Large intestine (tissue), 3 donors: Measurements from ENCODE around the gene ARL15. TPM values are rescaled to one million over a fixed set of nuclear protein-coding genes. Genes with fewer than 3 reads are reported as not detected.
A peak's percentile ranks its signal among the peaks of the same experiment; 100 is the strongest.

Experiments
- DNase-seq, 2 donors: peaks; one replicate each; pipeline versions ENCODE4 v3.0.0 to v3.0.0-alpha.2; 2013
- H3K27ac ChIP-seq: one replicate; pipeline ENCODE4 v1.5.1; 2013; ENCODE audit warnings: low read length
- H3K27me3 ChIP-seq: 2 replicates; pipeline ENCODE4 v1.6.1; 2013; ENCODE audit warnings: low read length; ENCODE audit not compliant: control insufficient read depth, insufficient read depth
- H3K36me3 ChIP-seq: 2 replicates; pipeline ENCODE4 v1.6.1; 2013; ENCODE audit warnings: low read length; ENCODE audit not compliant: control insufficient read depth, insufficient read depth
- H3K4me1 ChIP-seq: one replicate; pipeline ENCODE4 v1.6.1; 2013; ENCODE audit warnings: low read length; ENCODE audit not compliant: control insufficient read depth, insufficient read depth
- H3K4me3 ChIP-seq: one replicate; pipeline ENCODE4 v1.5.1; 2013; ENCODE audit warnings: low read length
- H3K9me3 ChIP-seq: one replicate; pipeline ENCODE4 v1.6.1; 2013; ENCODE audit warnings: mild to moderate bottlenecking, low read depth, low read length, moderate library complexity; ENCODE audit not compliant: control insufficient read depth
- WGBS: methylation state at CpG from one replicate; pipeline ENCODE4 v1.1.5; 2013; ENCODE audit warnings: low lambda C conversion rate; ENCODE audit not compliant: insufficient coverage; 5-methylcytosine and 5-hydroxymethylcytosine counted together
- polyA plus RNA-seq: library from polyadenylated mRNA; unstranded; fragments of 120-200 nt; gene quantifications from one replicate; pipeline ENCODE4 v1.2.1, GENCODE V29; 2013

ARL15 gene
- polyA plus RNA-seq, 1 donor: 41.5 TPM

GRCh38 chr5:54288568-54289217, 21.7 kb downstream of the ARL15 start:
- DNase-seq: no peak
- Histone ChIP-seq H3K4me3 (no peak overlapping the region), H3K36me3 (no peaks in the 10 kb centered on the region), H3K9me3 (no peaks in the 10 kb centered on the region), H3K27ac (no peak overlapping the region), H3K4me1 (peaks cover 17% of the 10 kb centered on the region), H3K27me3 (no peaks in the 10 kb centered on the region)
- WGBS: no CpG with 5 or more reads among the region's 5 CpGs

DNA sequence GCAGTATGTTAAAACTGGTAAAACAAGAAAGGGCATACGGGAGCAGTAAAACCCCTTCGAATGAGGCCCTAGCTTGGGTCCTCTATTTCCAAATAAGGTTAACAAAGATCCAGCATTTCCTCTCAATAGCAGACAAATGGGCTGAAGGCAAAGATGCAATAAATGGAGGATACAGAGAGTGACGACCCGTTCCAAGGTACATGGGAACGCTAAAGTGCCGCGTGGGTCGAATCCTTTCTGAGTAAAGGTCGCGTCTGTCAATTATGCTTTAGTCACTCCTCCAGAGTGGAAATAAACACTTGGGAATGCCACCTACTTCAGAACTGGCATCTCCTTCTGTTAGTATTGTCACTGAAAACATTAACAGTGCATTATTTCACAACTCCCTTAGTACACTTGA, 24.7 kb downstream of the ARL15 start:
- H3K36me3 ChIP-seq: no peaks in the 10 kb centered on the region
- no peaks in the 10 kb centered on the region for H3K27me3 ChIP-seq
- peak; percentile 73 to 87 for DNase-seq
- peaks cover 35% of the 10 kb centered on the region for H3K4me1 ChIP-seq
- 0% methylated on average over 1 of the region's 10 CpGs for WGBS
- H3K9me3 ChIP-seq: no peaks in the 10 kb centered on the region
- H3K4me3 ChIP-seq: no peak overlapping the region
- peak overlapping the region; percentile 73 for H3K27ac ChIP-seq

DNA sequence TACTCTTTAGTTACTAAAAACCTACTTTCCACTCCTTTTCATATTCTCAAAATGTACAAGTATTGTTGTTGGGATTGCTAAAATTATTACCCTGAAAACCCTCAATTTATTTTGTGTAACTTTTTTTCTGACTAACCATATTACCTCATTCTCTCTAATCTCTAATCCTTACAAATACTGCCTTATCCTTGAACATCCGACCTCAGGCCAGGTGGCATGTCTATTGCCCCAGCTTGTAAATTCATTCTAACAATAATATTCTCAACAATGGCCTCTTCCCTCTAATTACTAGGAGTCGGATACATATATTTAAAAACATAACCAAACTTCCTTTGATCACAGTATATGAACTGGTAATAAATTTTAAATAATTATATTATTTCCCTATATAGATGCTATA, 25.8 kb downstream of the ARL15 start:
- no peaks in the 10 kb centered on the region for H3K27me3 ChIP-seq
- peak in 1 of 2 donors; percentile 61 for DNase-seq
- H3K4me1 ChIP-seq: peaks cover 35% of the 10 kb centered on the region
- no peak overlapping the region for H3K4me3 ChIP-seq
- peak overlapping the region; percentile 73 for H3K27ac ChIP-seq
- H3K9me3 ChIP-seq: no peaks in the 10 kb centered on the region
- WGBS: 27% methylated on average over 2 of the region's 2 CpGs
- H3K36me3 ChIP-seq: peaks cover 3% of the 10 kb centered on the region

GRCh38 chr5:54282876-54283275, 27.5 kb downstream of the ARL15 start:
- H3K4me1 ChIP-seq: peaks cover 37% of the 10 kb centered on the region
- 100% methylated on average over 1 of the region's 3 CpGs for WGBS
- no peaks in the 10 kb centered on the region for H3K9me3 ChIP-seq
- DNase-seq: no peak
- peak overlapping the region; percentile 92 for H3K27ac ChIP-seq
- H3K27me3 ChIP-seq: no peaks in the 10 kb centered on the region
- H3K4me3 ChIP-seq: no peak overlapping the region
- peaks cover 3% of the 10 kb centered on the region for H3K36me3 ChIP-seq

- H3K4me3 ChIP-seq: no peak overlapping the region
- WGBS: 67% methylated on average over 1 of the region's 3 CpGs
- H3K27me3 ChIP-seq: no peaks in the 10 kb centered on the region
- DNase-seq: peak; percentile 40 to 76
- H3K27ac ChIP-seq: peak overlapping the region; percentile 92
- peaks cover 37% of the 10 kb centered on the region for H3K4me1 ChIP-seq
- peaks cover 3% of the 10 kb centered on the region for H3K36me3 ChIP-seq
- H3K9me3 ChIP-seq: no peaks in the 10 kb centered on the region
Observed at GRCh38 chr5:54281960-54282692, 28.2 kb downstream of the ARL15 start.

- WGBS: no CpG with 5 or more reads among the region's 3 CpGs
- Histone ChIP-seq H3K4me1 (peaks cover 27% of the 10 kb centered on the region), H3K27ac (no peak overlapping the region), H3K4me3 (no peak overlapping the region), H3K27me3 (no peaks in the 10 kb centered on the region), H3K36me3 (peaks cover 3% of the 10 kb centered on the region), H3K9me3 (no peaks in the 10 kb centered on the region)
- no peak for DNase-seq
Observed at GRCh38 chr5:54279960-54280359, 30.4 kb downstream of the ARL15 start.

DNA sequence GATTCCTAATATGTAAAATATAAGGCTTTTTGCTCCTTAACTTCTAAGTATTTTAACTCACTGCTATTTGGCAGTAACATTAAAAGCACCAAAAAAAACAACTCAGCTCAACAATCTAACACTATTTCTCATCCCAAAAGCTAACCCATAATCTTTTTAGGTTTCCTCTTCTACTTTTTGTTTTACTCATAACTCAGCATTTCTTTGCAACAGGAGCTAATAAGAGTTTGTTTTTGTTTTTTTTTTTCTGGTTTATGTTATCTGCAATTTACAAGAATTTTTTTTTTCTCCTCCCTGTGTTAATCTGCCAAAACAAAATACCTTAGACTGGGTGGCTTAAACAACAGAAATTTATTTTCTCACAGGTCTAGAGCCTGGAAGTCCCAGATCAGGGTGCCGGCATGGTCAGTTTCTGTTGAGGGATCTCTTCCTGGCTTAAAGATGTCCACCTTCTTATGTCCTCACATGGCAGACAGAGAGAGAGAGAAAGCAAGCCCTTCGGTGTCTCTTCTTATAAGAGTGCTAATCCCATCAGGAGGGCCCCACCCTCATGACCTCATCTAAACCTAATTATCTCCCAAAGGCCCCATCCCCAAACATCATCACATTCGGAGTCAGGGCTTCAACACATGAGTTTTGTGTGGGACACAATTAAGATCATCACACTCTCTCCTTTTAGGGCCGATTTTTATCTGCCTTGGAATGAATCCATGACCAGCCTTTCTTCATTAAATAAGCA, 31.2 kb downstream of the ARL15 start:
- Histone ChIP-seq H3K27me3 (no peaks in the 10 kb centered on the region), H3K4me3 (no peak overlapping the region), H3K4me1 (peaks cover 25% of the 10 kb centered on the region), H3K36me3 (peaks cover 3% of the 10 kb centered on the region), H3K9me3 (no peaks in the 10 kb centered on the region), H3K27ac (peak overlapping the region; percentile 7)
- no peak for DNase-seq
- WGBS: no CpG with 5 or more reads among the region's 4 CpGs

DNA sequence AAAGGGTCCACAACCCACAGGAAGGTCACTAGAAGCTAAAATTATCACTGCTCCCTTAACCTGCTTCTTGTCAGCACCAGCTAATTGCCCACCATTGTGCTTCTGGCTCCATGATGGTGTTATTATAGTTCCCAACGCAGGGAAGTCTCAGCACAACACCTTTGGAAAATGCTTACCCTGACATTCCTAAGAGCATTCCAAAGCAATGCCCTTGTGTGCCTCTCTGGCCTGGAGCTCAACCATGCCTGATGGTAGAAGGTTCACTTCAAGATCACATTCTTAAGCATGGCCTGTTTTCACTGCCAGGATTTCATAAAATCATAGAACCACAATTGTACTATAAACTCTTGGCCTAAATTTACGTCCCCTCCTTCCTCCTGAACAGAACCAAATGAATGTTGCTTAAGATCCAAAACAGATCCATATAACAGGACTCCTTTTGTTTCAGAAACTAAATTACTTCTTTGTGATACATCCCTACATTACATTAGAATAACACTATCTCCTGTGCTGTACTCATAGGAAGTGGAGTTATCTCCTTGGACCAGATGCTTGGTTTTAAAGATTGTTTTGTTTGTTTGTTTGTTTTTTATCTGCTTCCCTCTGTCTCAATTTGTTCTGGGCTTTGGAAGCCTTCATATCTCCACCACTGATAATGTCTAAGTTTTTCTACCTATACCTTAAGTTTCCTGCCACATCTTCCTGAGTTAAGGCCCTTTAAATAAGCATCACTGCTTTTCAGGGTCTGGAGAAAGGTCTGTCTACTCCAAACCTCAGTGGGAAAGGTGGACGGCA, 32.1 kb downstream of the ARL15 start:
- 70% methylated on average over 1 of the region's 3 CpGs for WGBS
- H3K4me3 ChIP-seq: no peak overlapping the region
- H3K4me1 ChIP-seq: peaks cover 26% of the 10 kb centered on the region
- H3K27me3 ChIP-seq: no peaks in the 10 kb centered on the region
- peak overlapping the region; percentile 34 for H3K27ac ChIP-seq
- H3K9me3 ChIP-seq: no peaks in the 10 kb centered on the region
- peak; percentile 40 to 43 for DNase-seq
- peaks cover 3% of the 10 kb centered on the region for H3K36me3 ChIP-seq

DNA sequence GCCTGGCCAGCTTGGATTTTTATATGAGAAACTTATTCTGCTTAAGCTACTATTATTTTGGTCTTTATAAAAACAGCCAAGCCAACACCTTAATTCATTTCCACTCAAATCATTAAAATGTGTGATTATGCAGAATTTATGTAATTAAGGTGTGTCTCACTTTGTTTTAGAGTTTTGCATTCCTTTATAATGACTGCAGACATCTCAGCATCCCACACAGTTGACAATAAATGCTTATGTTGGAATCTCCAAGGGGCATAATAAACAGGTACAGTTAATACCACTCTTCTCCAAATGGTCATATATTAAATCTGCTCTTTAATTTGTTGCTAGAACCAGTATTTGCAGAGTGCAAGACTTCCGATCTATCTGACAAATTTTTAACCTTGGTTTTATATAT, 34.3 kb downstream of the ARL15 start:
- no peaks in the 10 kb centered on the region for H3K9me3 ChIP-seq
- no CpG with 5 or more reads among the region's 1 CpG for WGBS
- peaks cover 11% of the 10 kb centered on the region for H3K4me1 ChIP-seq
- DNase-seq: no peak
- no peak overlapping the region for H3K4me3 ChIP-seq
- peaks cover 3% of the 10 kb centered on the region for H3K36me3 ChIP-seq
- no peak overlapping the region for H3K27ac ChIP-seq
- no peaks in the 10 kb centered on the region for H3K27me3 ChIP-seq

DNA sequence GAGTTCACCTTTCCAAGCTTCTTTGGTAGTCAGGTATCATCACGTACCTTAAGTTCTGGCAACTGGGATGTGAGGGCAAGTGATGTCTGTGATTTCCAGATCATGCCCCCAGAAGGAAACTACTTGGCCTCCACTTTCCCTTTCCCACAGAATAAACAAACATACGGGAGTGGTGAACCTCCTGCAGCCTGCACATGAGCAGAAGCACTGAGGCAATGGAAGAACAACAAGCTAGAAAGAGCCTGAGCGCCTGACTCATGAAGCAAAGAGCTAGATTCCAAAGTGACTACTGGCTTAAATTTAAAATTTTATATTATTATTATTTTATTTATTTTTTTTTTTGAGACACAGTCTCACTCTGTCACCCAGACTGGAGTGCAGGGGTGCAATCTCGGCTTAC, 35.0 kb downstream of the ARL15 start:
- H3K36me3 ChIP-seq: peaks cover 3% of the 10 kb centered on the region
- WGBS: 100% methylated on average over 1 of the region's 4 CpGs

More for the DNA sequence above, 35.0 kb downstream of the ARL15 start:
- Histone ChIP-seq H3K27me3 (no peaks in the 10 kb centered on the region), H3K4me1 (peaks cover 11% of the 10 kb centered on the region), H3K27ac (no peak overlapping the region), H3K9me3 (no peaks in the 10 kb centered on the region), H3K4me3 (no peak overlapping the region)
- no peak for DNase-seq
